ENCODE results near the gene FAHD1.
A peak's percentile ranks its signal among the peaks of the same experiment; 100 is the strongest.
"Not testable (repeated sequence)": the region's sequence is repeated elsewhere in the genome, so short reads cannot be mapped to it uniquely, and the experiment has no call there.

The FAHD1 gene

GRCh38 chr16:1857433-1858097 lies 30.6 kb downstream of the FAHD1 start:
- no peak for DNase-seq

DNA sequence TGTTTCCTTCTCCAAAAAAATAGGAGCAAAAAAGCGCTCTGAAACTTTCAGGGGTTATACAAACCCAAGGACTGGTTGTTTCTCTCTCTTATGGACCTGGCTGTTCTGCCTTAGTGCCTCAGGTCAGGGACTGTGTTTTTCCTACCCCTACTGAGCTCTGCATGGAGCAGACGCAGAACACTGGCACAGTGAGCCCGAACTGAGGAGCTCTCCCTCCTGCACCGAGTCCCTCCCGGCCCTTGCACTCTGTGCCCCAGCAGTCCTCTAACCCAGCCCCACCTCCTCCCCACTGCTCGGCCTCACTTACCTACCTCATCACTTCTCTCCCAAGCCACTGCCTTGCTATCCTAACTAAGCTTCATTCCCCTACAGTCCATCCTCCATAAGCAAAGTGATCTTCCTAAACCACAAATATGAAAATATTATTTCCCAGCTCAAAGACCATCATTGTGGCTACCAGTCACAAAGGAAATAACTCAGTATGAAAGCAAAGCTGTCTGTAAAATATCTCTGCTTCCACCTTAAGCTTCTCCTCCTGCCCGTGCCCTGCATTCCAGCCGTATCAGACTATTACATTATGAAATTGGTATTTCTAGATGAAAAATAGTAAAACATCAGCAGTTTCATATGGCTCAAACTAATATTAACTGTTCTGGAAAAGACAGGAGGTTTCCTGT lies 31.3 kb downstream of the FAHD1 start:
- DNase-seq, result no peak

- no peak for DNase-seq
These were observed 32.6 kb downstream of the FAHD1 start for GRCh38 chr16:1859650-1860049.

- no peak for DNase-seq
These were observed 34.7 kb downstream of the FAHD1 start for GRCh38 chr16:1861730-1862129.

DNA sequence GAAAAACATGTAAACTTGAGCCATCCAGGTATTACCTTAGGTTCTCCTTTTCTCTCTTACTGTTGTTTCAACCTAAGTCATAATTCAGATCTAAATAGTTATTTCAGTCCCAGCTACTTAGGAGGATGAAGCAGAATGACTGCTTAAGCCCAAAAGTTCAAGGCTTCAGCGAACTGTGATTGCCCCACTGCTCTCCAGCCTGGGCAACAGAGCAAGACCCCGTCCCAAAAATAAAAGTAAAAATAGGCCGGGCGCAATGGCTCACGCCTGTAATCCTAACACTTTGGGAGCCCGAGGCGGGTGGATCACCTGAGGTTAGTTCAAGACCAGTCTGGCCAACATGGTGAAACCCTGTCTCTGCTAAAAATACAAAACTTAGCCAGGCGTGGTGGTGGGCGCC lies 35.4 kb downstream of the FAHD1 start:
- DNase-seq, result no peak

GRCh38 chr16:1863681-1864460 lies 36.9 kb downstream of the FAHD1 start:
- DNase-seq, result no peak

- DNase-seq, result no peak
These were observed 39.1 kb downstream of the FAHD1 start for GRCh38 chr16:1865902-1866690.

- DNase-seq, result no peak
These were observed 43.5 kb downstream of the FAHD1 start for GRCh38 chr16:1870365-1871082.

- DNase-seq, result peak; percentile 3 to 48
These were observed 45.1 kb downstream of the FAHD1 start, which contains the start of gene MEIOB for GRCh38 chr16:1871974-1872635. MEIOB (minus strand) TSS chr16:1872164; CDS start chr16:1868175, 3,989 bp downstream.

- no peak for DNase-seq
These were observed 47.8 kb downstream of the FAHD1 start for GRCh38 chr16:1874854-1875253.

GRCh38 chr16:1876066-1876465 lies 49.1 kb downstream of the FAHD1 start:
- not testable (repeated sequence) for DNase-seq

GRCh38 chr16:1876468-1876867 lies 49.5 kb downstream of the FAHD1 start:
- DNase-seq, result no peak

GRCh38 chr16:1877089-1877488 lies 50.1 kb downstream of the FAHD1 start:
- no peak for DNase-seq

- DNase-seq, result no peak
These were observed 50.8 kb downstream of the FAHD1 start for GRCh38 chr16:1877804-1878203.

- no peak for DNase-seq
These were observed 51.2 kb downstream of the FAHD1 start for GRCh38 chr16:1878256-1878655.
